Right kidney (tissue), 1 donor: Measurements from ENCODE around the gene GALNT9.
A peak's percentile ranks its signal among the peaks of the same experiment; 100 is the strongest.

ENCODE experiments used
- DNase-seq: peaks from one replicate; pipeline ENCODE4 v3.0.0-alpha.2; 2016

GALNT9 gene

GRCh38 chr12:132294121-132295034 is 35.0 kb downstream of the GALNT9 start:
- DNase-seq: no peak

- no peak for DNase-seq
These were observed 36.8 kb downstream of the GALNT9 start for GRCh38 chr12:132292328-132293319.

- DNase-seq: peak; percentile 1
These were observed 37.8 kb downstream of the GALNT9 start for GRCh38 chr12:132291402-132292175.

GRCh38 chr12:132290203-132290540 is 39.2 kb downstream of the GALNT9 start:
- DNase-seq: peak; percentile 3

- DNase-seq: peak; percentile 23
These were observed 39.8 kb downstream of the GALNT9 start for GRCh38 chr12:132289356-132290202.

GRCh38 chr12:132288516-132289215 is 40.7 kb downstream of the GALNT9 start:
- DNase-seq: no peak

GRCh38 chr12:132287391-132288238 is 41.8 kb downstream of the GALNT9 start:
- DNase-seq: no peak

- DNase-seq: no peak
These were observed 42.5 kb downstream of the GALNT9 start for GRCh38 chr12:132286912-132287311.

- peak; percentile 78 for DNase-seq
These were observed 43.3 kb downstream of the GALNT9 start for GRCh38 chr12:132285991-132286681.

- DNase-seq: peak; percentile 66
These were observed 44.3 kb downstream of the GALNT9 start for GRCh38 chr12:132284827-132285741.

- DNase-seq: no peak
These were observed 45.1 kb downstream of the GALNT9 start for GRCh38 chr12:132284071-132284826.

GRCh38 chr12:132282950-132283771 is 46.2 kb downstream of the GALNT9 start:
- DNase-seq: peak; percentile 66

GRCh38 chr12:132282031-132282949 is 47.1 kb downstream of the GALNT9 start:
- DNase-seq: peak; percentile 47

GRCh38 chr12:132281038-132281437 is 48.4 kb downstream of the GALNT9 start:
- DNase-seq: no peak

GRCh38 chr12:132280406-132280805 is 49.0 kb downstream of the GALNT9 start:
- no peak for DNase-seq
